Panc1 (cell line): Measurements from ENCODE around the gene SARNP. TPM values are rescaled to one million over a fixed set of nuclear protein-coding genes. Genes with fewer than 3 reads are reported as not detected.

Experiments
- ATAC-seq: fragments of 200-7000 bp; cut with Tn5 transposase; 2 replicates; pipeline ENCODE4 v1.9.1; 2020; ENCODE audit warnings: mild to moderate bottlenecking, moderate library complexity
- BruUV-seq: library from RNA; stranded (reverse); fragments of 400-500 nt; replicated peaks from 2 replicates; lab custom pipeline; 2021; lab: Mats Ljungman, UMichigan
- CTCF ChIA-PET: fragments of 300-600 bp; sonication (Branson Sonifier 250); formaldehyde crosslinking; loops from one replicate; lab custom pipeline; 2022; ENCODE audit warnings: antibody characterized with exemption; lab: Charles Lee
- POLR2A ChIA-PET: fragments of 300-600 bp; sonication (Branson Sonifier 250); formaldehyde crosslinking; loops from one replicate; lab custom pipeline; 2022; ENCODE audit warnings: antibody characterized with exemption; lab: Charles Lee
- DNase-seq: peaks from one replicate; pipeline ENCODE4 v3.0.0-alpha.2; 2010; ENCODE audit warnings: low read depth, low spot score
- H3K27ac ChIP-seq: 2 replicates; pipeline ENCODE4 v1.5.1; 2011; ENCODE audit warnings: mild to moderate bottlenecking, low read length, inconsistent platforms
- H3K27me3 ChIP-seq: fragments of 200-500 bp; sonication (Bioruptor generic); 2 replicates; pipeline ENCODE4 v1.6.0; 2014; ENCODE audit warnings: low read length, inconsistent platforms; ENCODE audit not compliant: control insufficient read depth, insufficient read depth
- H3K36me3 ChIP-seq: fragments of 200-500 bp; sonication (Bioruptor generic); 2 replicates; pipeline ENCODE4 v1.5.1; 2014; ENCODE audit warnings: inconsistent platforms, mild to moderate bottlenecking, low read length, moderate library complexity; ENCODE audit not compliant: control insufficient read depth, insufficient read depth
- H3K4me1 ChIP-seq: 2 replicates; pipeline ENCODE4 v1.5.1; 2011; ENCODE audit warnings: inconsistent platforms, mild to moderate bottlenecking, low read length, moderate library complexity; ENCODE audit not compliant: control insufficient read depth, insufficient read depth
- H3K4me3 ChIP-seq, 2 experiments: 2 replicates each; pipeline ENCODE4 v1.5.1; 2011 to 2012; ENCODE audit warnings: low read depth in 2 of 2, low read length in 2 of 2, mild to moderate bottlenecking in 2 of 2, inconsistent platforms in 1 of 2, moderate library complexity in 1 of 2
- H3K9me3 ChIP-seq: fragments of 200-500 bp; sonication (Bioruptor generic); 2 replicates; pipeline ENCODE4 v1.5.1; 2014; ENCODE audit warnings: low read depth, mild to moderate bottlenecking, inconsistent platforms, low read length, moderate library complexity; ENCODE audit not compliant: control insufficient read depth, insufficient read depth
- POLR2AphosphoS5 ChIP-seq: IDR thresholded peaks from 2 replicates; pipeline ENCODE4 v1.6.1; 2012; ENCODE audit warnings: mild to moderate bottlenecking, low read depth, low read length, moderate library complexity
- SIN3A ChIP-seq: IDR thresholded peaks from 2 replicates; pipeline ENCODE4 v1.6.1; 2012; ENCODE audit warnings: low read depth, mild to moderate bottlenecking, low read length, moderate library complexity, borderline replicate concordance; ENCODE audit not compliant: insufficient read depth
- TCF7L2 ChIP-seq: IDR thresholded peaks from 2 replicates; pipeline ENCODE4 v1.6.1; 2011; ENCODE audit warnings: mild to moderate bottlenecking, low read depth, low read length, inconsistent platforms
- in situ Hi-C: cut with HindIII; loops from 2 replicates; pipeline ENCODE4 v1.10.0; 2016; ENCODE audit warnings: low sequenced_read_pairs, low pct_unique_long_range_greater_than_20kb
- intact Hi-C: fragments of 100-400 bp; cut with micrococcal nuclease; formaldehyde crosslinking; loops from one replicate; pipeline ENCODE4 v1.10.0; 2022; ENCODE audit not compliant: unreplicated experiment
- total RNA-seq: library from RNA; stranded (reverse); gene quantifications from one replicate; pipeline ENCODE4 v1.2.1, GENCODE V29; 2021; ENCODE audit not compliant: unreplicated experiment
- TF ChIP-seq, protein P1 (sequence below), 2 experiments: IDR thresholded peaks; 2 replicates each; pipeline ENCODE4 v1.6.1; 2011 to 2012; ENCODE audit warnings: low read depth in 2 of 2, control low read depth in 1 of 2, low read length in 1 of 2, mild to moderate bottlenecking in 1 of 2, moderate library complexity in 1 of 2; ENCODE audit not compliant: insufficient read depth in 1 of 2
- TF ChIP-seq, protein P2 (sequence below): fragments of 450-650 bp; IDR thresholded peaks from 2 replicates; pipeline ENCODE4 v1.5.1; 2017; ENCODE audit warnings: mild to moderate bottlenecking

Gene SARNP
- total RNA-seq, 1 experiment from 2014 or later: 69.3 TPM

DNA sequence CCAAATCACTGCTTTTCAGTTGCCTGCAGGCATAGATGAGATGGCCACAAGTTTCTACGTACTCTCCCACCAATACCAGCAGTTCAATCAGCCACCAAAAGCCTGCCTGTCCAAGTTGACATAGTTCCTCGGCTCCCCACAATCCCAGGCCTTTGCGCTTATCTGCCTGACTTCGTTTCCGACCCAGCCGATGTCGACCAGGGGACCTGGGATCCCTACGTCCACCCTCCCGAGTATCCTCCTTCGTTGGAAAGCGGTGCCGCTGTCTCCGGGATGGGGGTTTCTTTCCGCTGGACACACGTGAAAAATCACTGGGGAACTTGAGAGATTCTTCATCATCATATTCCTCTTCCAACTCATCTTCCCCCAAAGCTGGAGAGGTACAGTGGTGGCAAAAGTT lies 10.3 kb upstream of the SARNP start:
- in situ Hi-C loops: no loop called here

GRCh38 chr12:55824726-55825125 lies 7.2 kb upstream of the SARNP start:
- no TSS peak for BruUV-seq
- Histone ChIP-seq H3K27me3 (no peaks in the 10 kb centered on the region), H3K4me3 (no peak overlapping the region; a peak in 1 of 4 replicates), H3K27ac (peak overlapping the region; percentile 36; the same call in 1 of the 2 replicates), H3K9me3 (no peaks in the 10 kb centered on the region), H3K4me1 (peaks cover 17% of the 10 kb centered on the region), H3K36me3 (peaks cover 9% of the 10 kb centered on the region; the same call in 1 of the 2 replicates)
- ATAC-seq: no peak
- POLR2A ChIA-PET: interaction anchor here (0.6 to 0.7 kb wide), 2 partner anchors 21 to 82 kb away, joined by 3 to 12 read pairs; no protein-coding TSS in a partner anchor
- DNase-seq: no peak
- CTCF ChIA-PET: interaction anchor here (0.6 kb wide), 1 partner anchor 59 kb away, joined by 6 read pairs; no protein-coding TSS in a partner anchor
- intact Hi-C loops (no loop called here), in situ Hi-C loops (no loop called here)
- TF ChIP-seq, protein P1, sequence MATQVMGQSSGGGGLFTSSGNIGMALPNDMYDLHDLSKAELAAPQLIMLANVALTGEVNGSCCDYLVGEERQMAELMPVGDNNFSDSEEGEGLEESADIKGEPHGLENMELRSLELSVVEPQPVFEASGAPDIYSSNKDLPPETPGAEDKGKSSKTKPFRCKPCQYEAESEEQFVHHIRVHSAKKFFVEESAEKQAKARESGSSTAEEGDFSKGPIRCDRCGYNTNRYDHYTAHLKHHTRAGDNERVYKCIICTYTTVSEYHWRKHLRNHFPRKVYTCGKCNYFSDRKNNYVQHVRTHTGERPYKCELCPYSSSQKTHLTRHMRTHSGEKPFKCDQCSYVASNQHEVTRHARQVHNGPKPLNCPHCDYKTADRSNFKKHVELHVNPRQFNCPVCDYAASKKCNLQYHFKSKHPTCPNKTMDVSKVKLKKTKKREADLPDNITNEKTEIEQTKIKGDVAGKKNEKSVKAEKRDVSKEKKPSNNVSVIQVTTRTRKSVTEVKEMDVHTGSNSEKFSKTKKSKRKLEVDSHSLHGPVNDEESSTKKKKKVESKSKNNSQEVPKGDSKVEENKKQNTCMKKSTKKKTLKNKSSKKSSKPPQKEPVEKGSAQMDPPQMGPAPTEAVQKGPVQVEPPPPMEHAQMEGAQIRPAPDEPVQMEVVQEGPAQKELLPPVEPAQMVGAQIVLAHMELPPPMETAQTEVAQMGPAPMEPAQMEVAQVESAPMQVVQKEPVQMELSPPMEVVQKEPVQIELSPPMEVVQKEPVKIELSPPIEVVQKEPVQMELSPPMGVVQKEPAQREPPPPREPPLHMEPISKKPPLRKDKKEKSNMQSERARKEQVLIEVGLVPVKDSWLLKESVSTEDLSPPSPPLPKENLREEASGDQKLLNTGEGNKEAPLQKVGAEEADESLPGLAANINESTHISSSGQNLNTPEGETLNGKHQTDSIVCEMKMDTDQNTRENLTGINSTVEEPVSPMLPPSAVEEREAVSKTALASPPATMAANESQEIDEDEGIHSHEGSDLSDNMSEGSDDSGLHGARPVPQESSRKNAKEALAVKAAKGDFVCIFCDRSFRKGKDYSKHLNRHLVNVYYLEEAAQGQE (IDR thresholded peaks at IDR 0.05; ENCODE audit: insufficient read depth in 1 of 2, low read depth in 2 of 2, low read length in 1 of 2): no peak
- TF ChIP-seq SIN3A (no peak), POLR2AphosphoS5 (no peak), TCF7L2 (no peak)
- TF ChIP-seq, protein P2, sequence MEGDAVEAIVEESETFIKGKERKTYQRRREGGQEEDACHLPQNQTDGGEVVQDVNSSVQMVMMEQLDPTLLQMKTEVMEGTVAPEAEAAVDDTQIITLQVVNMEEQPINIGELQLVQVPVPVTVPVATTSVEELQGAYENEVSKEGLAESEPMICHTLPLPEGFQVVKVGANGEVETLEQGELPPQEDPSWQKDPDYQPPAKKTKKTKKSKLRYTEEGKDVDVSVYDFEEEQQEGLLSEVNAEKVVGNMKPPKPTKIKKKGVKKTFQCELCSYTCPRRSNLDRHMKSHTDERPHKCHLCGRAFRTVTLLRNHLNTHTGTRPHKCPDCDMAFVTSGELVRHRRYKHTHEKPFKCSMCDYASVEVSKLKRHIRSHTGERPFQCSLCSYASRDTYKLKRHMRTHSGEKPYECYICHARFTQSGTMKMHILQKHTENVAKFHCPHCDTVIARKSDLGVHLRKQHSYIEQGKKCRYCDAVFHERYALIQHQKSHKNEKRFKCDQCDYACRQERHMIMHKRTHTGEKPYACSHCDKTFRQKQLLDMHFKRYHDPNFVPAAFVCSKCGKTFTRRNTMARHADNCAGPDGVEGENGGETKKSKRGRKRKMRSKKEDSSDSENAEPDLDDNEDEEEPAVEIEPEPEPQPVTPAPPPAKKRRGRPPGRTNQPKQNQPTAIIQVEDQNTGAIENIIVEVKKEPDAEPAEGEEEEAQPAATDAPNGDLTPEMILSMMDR: no peak

More for the DNA sequence above, 10.3 kb upstream of the SARNP start:
- Histone ChIP-seq H3K27me3 (no peaks in the 10 kb centered on the region), H3K9me3 (no peaks in the 10 kb centered on the region), H3K4me3 (peak overlapping the region; percentile 75 to 92; a peak in 3 of 4 replicates), H3K4me1 (peaks cover 24% of the 10 kb centered on the region), H3K36me3 (peaks cover 6% of the 10 kb centered on the region; the same call in 1 of the 2 replicates), H3K27ac (peak overlapping the region; percentile 96)
- ATAC-seq: no peak
- POLR2A ChIA-PET: no interaction called here
- CTCF ChIA-PET: no interaction called here
- BruUV-seq: TSS peak; percentile 79
- intact Hi-C loops: loop anchor here (2.0 kb wide), 1 partner anchor 99 kb away; the partner anchor contains the start of gene PYM1
- TF ChIP-seq, protein P2: no peak
- TF ChIP-seq, protein P1 (IDR thresholded peaks at IDR 0.05; ENCODE audit: insufficient read depth in 1 of 2, low read depth in 2 of 2, low read length in 1 of 2): no peak
- TF ChIP-seq SIN3A: no peak
- TF ChIP-seq POLR2AphosphoS5: no peak
- TF ChIP-seq TCF7L2: no peak
- no peak for DNase-seq
